Measurements from ENCODE around the gene GLYATL3. TPM values are rescaled to one million over a fixed set of nuclear protein-coding genes. Genes with fewer than 3 reads are reported as not detected.

GLYATL3 gene
- polyA plus RNA-seq, 1 of the 3 experiments (the other 2 are of a cell fraction) = not detected

DNA sequence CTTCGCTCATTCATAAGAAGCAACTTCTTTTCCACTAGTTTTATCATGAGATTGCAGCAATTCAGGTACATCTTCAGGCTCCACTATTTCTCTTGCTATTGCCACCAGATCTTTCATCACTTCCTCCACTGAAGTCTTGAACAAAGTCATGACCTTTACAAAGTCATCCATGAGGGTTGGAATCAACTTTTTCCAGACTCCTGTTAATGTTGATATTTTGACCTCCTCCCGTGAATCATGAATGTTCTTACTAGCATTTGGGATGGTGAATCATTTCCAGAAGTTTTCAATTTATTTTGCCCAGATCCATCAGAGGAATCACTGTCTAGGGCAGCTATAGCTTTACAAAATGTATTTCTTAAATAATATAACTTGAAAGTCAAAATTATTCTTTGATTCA, 35.0 kb upstream of the GLYATL3 start:
- Histone ChIP-seq H3K79me2 (ENCODE audit: insufficient read depth) (peaks cover 84% of the 10 kb centered on the region), H3K27me3 (ENCODE audit: insufficient read depth) (no peaks in the 10 kb centered on the region), H3K4me3 (ENCODE audit: low read depth in 2 of 2, low read length in 1 of 2) (no peak overlapping the region; a peak in 1 of 4 replicates), H3K9me3 (no peaks in the 10 kb centered on the region; the same call in 1 of the 2 replicates), H3K9me2 (no peaks in the 10 kb centered on the region), H3K27ac (ENCODE audit: low read depth in 2 of 2, low read length in 1 of 2) (no peak overlapping the region), H3K4me2 (0 out of 2 replicates have a peak overlapping the region, but pooled peaks have one; percentile 94), H3K9ac (no peak overlapping the region), H4K20me1 (ENCODE audit: insufficient read depth) (no peaks in the 10 kb centered on the region), H3K36me3 (replicated peaks in 1 of 2; ENCODE audit: control insufficient read depth in 1 of 2, insufficient read depth in 2 of 2, low read length in 1 of 2) (no peaks in the 10 kb centered on the region), H2AFZ (ENCODE audit: low read depth) (no peak overlapping the region), H3K4me1 (ENCODE audit: control insufficient read depth in 1 of 2, insufficient read depth in 2 of 2, low read depth in 1 of 2, low read length in 1 of 2) (peaks cover 0 to 3% of the 10 kb centered on the region in 2 experiments; a peak in 2 of 4 replicates), H3F3A (replicated peaks; ENCODE audit: insufficient read depth) (no peaks in the 10 kb centered on the region)
- TF ChIP-seq JUND (IDR thresholded peaks at IDR 0.05) = no peak
- no peak for TF ChIP-seq MXI1 (IDR thresholded peaks at IDR 0.05; ENCODE audit: low read depth, low read length)
- TF ChIP-seq TCF12 (IDR thresholded peaks at IDR 0.05) = no peak
- TF ChIP-seq FOXM1 (IDR thresholded peaks at IDR 0.05; ENCODE audit: low read depth) = no peak
- no peak for TF ChIP-seq NRF1 (IDR thresholded peaks at IDR 0.05; ENCODE audit: low read depth, low read length)
- TF ChIP-seq, protein P1, sequence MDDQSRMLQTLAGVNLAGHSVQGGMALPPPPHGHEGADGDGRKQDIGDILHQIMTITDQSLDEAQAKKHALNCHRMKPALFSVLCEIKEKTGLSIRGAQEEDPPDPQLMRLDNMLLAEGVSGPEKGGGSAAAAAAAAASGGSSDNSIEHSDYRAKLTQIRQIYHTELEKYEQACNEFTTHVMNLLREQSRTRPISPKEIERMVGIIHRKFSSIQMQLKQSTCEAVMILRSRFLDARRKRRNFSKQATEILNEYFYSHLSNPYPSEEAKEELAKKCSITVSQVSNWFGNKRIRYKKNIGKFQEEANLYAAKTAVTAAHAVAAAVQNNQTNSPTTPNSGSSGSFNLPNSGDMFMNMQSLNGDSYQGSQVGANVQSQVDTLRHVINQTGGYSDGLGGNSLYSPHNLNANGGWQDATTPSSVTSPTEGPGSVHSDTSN (IDR thresholded peaks at IDR 0.05) = no peak
- TF ChIP-seq ELF1 (IDR thresholded peaks at IDR 0.05) = no peak
- TF ChIP-seq, protein P2, sequence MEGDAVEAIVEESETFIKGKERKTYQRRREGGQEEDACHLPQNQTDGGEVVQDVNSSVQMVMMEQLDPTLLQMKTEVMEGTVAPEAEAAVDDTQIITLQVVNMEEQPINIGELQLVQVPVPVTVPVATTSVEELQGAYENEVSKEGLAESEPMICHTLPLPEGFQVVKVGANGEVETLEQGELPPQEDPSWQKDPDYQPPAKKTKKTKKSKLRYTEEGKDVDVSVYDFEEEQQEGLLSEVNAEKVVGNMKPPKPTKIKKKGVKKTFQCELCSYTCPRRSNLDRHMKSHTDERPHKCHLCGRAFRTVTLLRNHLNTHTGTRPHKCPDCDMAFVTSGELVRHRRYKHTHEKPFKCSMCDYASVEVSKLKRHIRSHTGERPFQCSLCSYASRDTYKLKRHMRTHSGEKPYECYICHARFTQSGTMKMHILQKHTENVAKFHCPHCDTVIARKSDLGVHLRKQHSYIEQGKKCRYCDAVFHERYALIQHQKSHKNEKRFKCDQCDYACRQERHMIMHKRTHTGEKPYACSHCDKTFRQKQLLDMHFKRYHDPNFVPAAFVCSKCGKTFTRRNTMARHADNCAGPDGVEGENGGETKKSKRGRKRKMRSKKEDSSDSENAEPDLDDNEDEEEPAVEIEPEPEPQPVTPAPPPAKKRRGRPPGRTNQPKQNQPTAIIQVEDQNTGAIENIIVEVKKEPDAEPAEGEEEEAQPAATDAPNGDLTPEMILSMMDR (IDR thresholded peaks at IDR 0.05) = no peak
- TF ChIP-seq, protein P3, sequence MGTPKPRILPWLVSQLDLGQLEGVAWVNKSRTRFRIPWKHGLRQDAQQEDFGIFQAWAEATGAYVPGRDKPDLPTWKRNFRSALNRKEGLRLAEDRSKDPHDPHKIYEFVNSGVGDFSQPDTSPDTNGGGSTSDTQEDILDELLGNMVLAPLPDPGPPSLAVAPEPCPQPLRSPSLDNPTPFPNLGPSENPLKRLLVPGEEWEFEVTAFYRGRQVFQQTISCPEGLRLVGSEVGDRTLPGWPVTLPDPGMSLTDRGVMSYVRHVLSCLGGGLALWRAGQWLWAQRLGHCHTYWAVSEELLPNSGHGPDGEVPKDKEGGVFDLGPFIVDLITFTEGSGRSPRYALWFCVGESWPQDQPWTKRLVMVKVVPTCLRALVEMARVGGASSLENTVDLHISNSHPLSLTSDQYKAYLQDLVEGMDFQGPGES (IDR thresholded peaks at IDR 0.05; ENCODE audit: low read depth, low read length) = no peak
- TF ChIP-seq EP300 (IDR thresholded peaks at IDR 0.05; ENCODE audit: borderline replicate concordance in 1 of 2, low read depth in 1 of 2, low read length in 1 of 2) = no peak
- TF ChIP-seq FOSL2 (IDR thresholded peaks at IDR 0.05; ENCODE audit: borderline replicate concordance, low read depth) = no peak
- no peak for TF ChIP-seq RAD21 (IDR thresholded peaks at IDR 0.05; ENCODE audit: low read length)
- TF ChIP-seq GABPA (IDR thresholded peaks at IDR 0.05; ENCODE audit: low read depth) = no peak
- no peak for TF ChIP-seq YY1 (IDR thresholded peaks at IDR 0.05; ENCODE audit: low read depth)
- no peak for TF ChIP-seq TAF1 (IDR thresholded peaks at IDR 0.05; ENCODE audit: borderline replicate concordance, low read depth, low read length)
- no peak for TF ChIP-seq RCOR1 (IDR thresholded peaks at IDR 0.05; ENCODE audit: low read length)
- WGBS (ENCODE audit: low lambda C conversion rate) = 85% methylated on average over 2 of the region's 2 CpGs
- no peak for DNase-seq
- POLR2A ChIA-PET = no interaction called here
- CTCF ChIA-PET = interaction anchor here (1.3 kb wide), 1 partner anchor 11 kb away, joined by 3 read pairs; no protein-coding TSS in a partner anchor

- CTCF ChIA-PET = no interaction called here
- H2AFZ ChIP-seq (ENCODE audit: low read depth) = no peak overlapping the region
- peaks cover 24% of the 10 kb centered on the region in 2 experiments for H3K36me3 ChIP-seq (replicated peaks in 1 of 2; ENCODE audit: control insufficient read depth in 1 of 2, insufficient read depth in 2 of 2, low read length in 1 of 2)
- no peak overlapping the region for H3K4me2 ChIP-seq
- H3K27me3 ChIP-seq (ENCODE audit: insufficient read depth) = no peaks in the 10 kb centered on the region
- peaks cover 0 to 3% of the 10 kb centered on the region in 2 experiments; a peak in 2 of 4 replicates for H3K4me1 ChIP-seq (ENCODE audit: control insufficient read depth in 1 of 2, insufficient read depth in 2 of 2, low read depth in 1 of 2, low read length in 1 of 2)
- H3K27ac ChIP-seq (ENCODE audit: low read depth in 2 of 2, low read length in 1 of 2) = no peak overlapping the region
- 98% methylated on average over 6 of the region's 9 CpGs for WGBS (ENCODE audit: low lambda C conversion rate)
- no peak overlapping the region for H3K4me3 ChIP-seq (ENCODE audit: low read depth in 2 of 2, low read length in 1 of 2)
- no peak overlapping the region for H3K9ac ChIP-seq
- no peak for DNase-seq
- no peaks in the 10 kb centered on the region for H3F3A ChIP-seq (replicated peaks; ENCODE audit: insufficient read depth)
- H3K9me2 ChIP-seq = no peaks in the 10 kb centered on the region
- H3K79me2 ChIP-seq (ENCODE audit: insufficient read depth) = peaks cover 51% of the 10 kb centered on the region
- H3K9me3 ChIP-seq = no peaks in the 10 kb centered on the region; the same call in 1 of the 2 replicates
- no peaks in the 10 kb centered on the region for H4K20me1 ChIP-seq (ENCODE audit: insufficient read depth)
- POLR2A ChIA-PET = no interaction called here
- TF ChIP-seq RXRA (IDR thresholded peaks at IDR 0.05; ENCODE audit: borderline replicate concordance, low read depth) (no peak), TCF12 (IDR thresholded peaks at IDR 0.05) (no peak), NRF1 (IDR thresholded peaks at IDR 0.05; ENCODE audit: low read depth, low read length) (no peak), ELF1 (IDR thresholded peaks at IDR 0.05) (no peak), POLR2AphosphoS5 (IDR thresholded peaks at IDR 0.05; ENCODE audit: low read depth, low read length) (no peak), YY1 (IDR thresholded peaks at IDR 0.05; ENCODE audit: low read depth) (no peak), SIN3A (IDR thresholded peaks at IDR 0.05; ENCODE audit: borderline replicate concordance, low read depth, low read length) (no peak), FOXJ3 (CRISPR knock-in tag; IDR thresholded peaks at IDR 0.05) (no peak), SMC3 (IDR thresholded peaks at IDR 0.05; ENCODE audit: low read depth, low read length) (no peak), ZBTB33 (IDR thresholded peaks at IDR 0.05; ENCODE audit: borderline replicate concordance, low read depth) (no peak), RFX5 (IDR thresholded peaks at IDR 0.05; ENCODE audit: low read length) (no peak), FOSL2 (IDR thresholded peaks at IDR 0.05; ENCODE audit: borderline replicate concordance, low read depth) (no peak)
- TF ChIP-seq, protein P4, sequence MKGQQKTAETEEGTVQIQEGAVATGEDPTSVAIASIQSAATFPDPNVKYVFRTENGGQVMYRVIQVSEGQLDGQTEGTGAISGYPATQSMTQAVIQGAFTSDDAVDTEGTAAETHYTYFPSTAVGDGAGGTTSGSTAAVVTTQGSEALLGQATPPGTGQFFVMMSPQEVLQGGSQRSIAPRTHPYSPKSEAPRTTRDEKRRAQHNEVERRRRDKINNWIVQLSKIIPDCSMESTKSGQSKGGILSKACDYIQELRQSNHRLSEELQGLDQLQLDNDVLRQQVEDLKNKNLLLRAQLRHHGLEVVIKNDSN (IDR thresholded peaks at IDR 0.05; ENCODE audit: borderline replicate concordance, low read depth) = no peak
These were observed 31.7 kb upstream of the GLYATL3 start for GRCh38 chr6:49468042-49468441.

Data from SK-N-SH (cell line).